Measurements from ENCODE around the gene MAPRE2. TPM values are rescaled to one million over a fixed set of nuclear protein-coding genes. Genes with fewer than 3 reads are reported as not detected.

Gene MAPRE2
- total and polyA plus RNA-seq, 2 of the 13 experiments (the other 11 are each of a cell fraction or from before 2014, with no cell fraction given), result 34.5 to 67.9 TPM

DNA sequence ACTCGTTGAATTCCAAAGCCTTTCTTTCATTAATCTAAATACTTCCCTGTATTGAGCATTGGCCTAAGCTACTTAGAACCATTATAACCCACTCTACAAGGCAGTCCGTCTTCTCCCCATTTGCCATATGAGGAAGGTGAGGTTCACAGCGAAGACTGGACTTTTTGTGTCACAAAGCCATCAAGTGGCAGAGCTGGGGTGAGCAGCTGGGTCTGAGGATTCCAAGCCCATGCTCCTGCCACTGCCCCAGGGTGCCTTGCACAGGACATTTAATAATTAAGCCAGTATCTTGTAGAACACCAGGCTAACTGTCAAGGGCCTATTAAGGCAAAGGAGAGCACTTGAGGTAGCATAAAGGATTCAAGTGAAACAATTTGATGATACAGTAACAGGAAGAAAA is 130.8 kb downstream of the MAPRE2 start (continued):
- TF ChIP-seq, protein P1, sequence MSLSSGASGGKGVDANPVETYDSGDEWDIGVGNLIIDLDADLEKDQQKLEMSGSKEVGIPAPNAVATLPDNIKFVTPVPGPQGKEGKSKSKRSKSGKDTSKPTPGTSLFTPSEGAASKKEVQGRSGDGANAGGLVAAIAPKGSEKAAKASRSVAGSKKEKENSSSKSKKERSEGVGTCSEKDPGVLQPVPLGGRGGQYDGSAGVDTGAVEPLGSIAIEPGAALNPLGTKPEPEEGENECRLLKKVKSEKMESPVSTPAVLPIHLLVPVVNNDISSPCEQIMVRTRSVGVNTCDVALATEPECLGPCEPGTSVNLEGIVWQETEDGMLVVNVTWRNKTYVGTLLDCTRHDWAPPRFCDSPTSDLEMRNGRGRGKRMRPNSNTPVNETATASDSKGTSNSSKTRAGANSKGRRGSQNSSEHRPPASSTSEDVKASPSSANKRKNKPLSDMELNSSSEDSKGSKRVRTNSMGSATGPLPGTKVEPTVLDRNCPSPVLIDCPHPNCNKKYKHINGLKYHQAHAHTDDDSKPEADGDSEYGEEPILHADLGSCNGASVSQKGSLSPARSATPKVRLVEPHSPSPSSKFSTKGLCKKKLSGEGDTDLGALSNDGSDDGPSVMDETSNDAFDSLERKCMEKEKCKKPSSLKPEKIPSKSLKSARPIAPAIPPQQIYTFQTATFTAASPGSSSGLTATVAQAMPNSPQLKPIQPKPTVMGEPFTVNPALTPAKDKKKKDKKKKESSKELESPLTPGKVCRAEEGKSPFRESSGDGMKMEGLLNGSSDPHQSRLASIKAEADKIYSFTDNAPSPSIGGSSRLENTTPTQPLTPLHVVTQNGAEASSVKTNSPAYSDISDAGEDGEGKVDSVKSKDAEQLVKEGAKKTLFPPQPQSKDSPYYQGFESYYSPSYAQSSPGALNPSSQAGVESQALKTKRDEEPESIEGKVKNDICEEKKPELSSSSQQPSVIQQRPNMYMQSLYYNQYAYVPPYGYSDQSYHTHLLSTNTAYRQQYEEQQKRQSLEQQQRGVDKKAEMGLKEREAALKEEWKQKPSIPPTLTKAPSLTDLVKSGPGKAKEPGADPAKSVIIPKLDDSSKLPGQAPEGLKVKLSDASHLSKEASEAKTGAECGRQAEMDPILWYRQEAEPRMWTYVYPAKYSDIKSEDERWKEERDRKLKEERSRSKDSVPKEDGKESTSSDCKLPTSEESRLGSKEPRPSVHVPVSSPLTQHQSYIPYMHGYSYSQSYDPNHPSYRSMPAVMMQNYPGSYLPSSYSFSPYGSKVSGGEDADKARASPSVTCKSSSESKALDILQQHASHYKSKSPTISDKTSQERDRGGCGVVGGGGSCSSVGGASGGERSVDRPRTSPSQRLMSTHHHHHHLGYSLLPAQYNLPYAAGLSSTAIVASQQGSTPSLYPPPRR (CRISPR knock-in tag; IDR thresholded peaks at IDR 0.05; ENCODE audit: borderline replicate concordance), result no peak
- TF ChIP-seq, protein P2, sequence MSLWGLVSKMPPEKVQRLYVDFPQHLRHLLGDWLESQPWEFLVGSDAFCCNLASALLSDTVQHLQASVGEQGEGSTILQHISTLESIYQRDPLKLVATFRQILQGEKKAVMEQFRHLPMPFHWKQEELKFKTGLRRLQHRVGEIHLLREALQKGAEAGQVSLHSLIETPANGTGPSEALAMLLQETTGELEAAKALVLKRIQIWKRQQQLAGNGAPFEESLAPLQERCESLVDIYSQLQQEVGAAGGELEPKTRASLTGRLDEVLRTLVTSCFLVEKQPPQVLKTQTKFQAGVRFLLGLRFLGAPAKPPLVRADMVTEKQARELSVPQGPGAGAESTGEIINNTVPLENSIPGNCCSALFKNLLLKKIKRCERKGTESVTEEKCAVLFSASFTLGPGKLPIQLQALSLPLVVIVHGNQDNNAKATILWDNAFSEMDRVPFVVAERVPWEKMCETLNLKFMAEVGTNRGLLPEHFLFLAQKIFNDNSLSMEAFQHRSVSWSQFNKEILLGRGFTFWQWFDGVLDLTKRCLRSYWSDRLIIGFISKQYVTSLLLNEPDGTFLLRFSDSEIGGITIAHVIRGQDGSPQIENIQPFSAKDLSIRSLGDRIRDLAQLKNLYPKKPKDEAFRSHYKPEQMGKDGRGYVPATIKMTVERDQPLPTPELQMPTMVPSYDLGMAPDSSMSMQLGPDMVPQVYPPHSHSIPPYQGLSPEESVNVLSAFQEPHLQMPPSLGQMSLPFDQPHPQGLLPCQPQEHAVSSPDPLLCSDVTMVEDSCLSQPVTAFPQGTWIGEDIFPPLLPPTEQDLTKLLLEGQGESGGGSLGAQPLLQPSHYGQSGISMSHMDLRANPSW (CRISPR knock-in tag; IDR thresholded peaks at IDR 0.05; ENCODE audit: borderline replicate concordance), result no peak
- TF ChIP-seq, protein P3, sequence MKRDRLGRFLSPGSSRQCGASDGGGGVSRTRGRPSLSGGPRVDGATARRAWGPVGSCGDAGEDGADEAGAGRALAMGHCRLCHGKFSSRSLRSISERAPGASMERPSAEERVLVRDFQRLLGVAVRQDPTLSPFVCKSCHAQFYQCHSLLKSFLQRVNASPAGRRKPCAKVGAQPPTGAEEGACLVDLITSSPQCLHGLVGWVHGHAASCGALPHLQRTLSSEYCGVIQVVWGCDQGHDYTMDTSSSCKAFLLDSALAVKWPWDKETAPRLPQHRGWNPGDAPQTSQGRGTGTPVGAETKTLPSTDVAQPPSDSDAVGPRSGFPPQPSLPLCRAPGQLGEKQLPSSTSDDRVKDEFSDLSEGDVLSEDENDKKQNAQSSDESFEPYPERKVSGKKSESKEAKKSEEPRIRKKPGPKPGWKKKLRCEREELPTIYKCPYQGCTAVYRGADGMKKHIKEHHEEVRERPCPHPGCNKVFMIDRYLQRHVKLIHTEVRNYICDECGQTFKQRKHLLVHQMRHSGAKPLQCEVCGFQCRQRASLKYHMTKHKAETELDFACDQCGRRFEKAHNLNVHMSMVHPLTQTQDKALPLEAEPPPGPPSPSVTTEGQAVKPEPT (CRISPR knock-in tag; IDR thresholded peaks at IDR 0.05; ENCODE audit: low read depth), result no peak
- no peak for TF ChIP-seq NFYB (CRISPR knock-in tag; IDR thresholded peaks at IDR 0.05)
- no peak for TF ChIP-seq MED1 (CRISPR knock-in tag; IDR thresholded peaks at IDR 0.05)
- TF ChIP-seq, protein P4, sequence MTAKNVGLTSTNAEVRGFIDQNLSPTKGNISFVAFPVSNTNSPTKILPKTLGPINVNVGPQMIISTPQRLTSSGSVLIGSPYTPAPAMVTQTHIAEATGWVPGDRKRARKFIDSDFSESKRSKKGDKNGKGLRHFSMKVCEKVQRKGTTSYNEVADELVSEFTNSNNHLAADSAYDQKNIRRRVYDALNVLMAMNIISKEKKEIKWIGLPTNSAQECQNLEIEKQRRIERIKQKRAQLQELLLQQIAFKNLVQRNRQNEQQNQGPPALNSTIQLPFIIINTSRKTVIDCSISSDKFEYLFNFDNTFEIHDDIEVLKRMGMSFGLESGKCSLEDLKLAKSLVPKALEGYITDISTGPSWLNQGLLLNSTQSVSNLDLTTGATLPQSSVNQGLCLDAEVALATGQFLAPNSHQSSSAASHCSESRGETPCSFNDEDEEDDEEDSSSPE (CRISPR knock-in tag; IDR thresholded peaks at IDR 0.05), result no peak
- no peak for TF ChIP-seq U2AF1 (optimal IDR thresholded peaks at IDR 0.05; ENCODE audit: low read depth, low read length)
- no peak for TF ChIP-seq PLRG1 (conservative IDR thresholded peaks at IDR 0.05)
- no peak for TF ChIP-seq SATB2 (CRISPR knock-in tag; IDR thresholded peaks at IDR 0.05)
- TF ChIP-seq, protein P5, sequence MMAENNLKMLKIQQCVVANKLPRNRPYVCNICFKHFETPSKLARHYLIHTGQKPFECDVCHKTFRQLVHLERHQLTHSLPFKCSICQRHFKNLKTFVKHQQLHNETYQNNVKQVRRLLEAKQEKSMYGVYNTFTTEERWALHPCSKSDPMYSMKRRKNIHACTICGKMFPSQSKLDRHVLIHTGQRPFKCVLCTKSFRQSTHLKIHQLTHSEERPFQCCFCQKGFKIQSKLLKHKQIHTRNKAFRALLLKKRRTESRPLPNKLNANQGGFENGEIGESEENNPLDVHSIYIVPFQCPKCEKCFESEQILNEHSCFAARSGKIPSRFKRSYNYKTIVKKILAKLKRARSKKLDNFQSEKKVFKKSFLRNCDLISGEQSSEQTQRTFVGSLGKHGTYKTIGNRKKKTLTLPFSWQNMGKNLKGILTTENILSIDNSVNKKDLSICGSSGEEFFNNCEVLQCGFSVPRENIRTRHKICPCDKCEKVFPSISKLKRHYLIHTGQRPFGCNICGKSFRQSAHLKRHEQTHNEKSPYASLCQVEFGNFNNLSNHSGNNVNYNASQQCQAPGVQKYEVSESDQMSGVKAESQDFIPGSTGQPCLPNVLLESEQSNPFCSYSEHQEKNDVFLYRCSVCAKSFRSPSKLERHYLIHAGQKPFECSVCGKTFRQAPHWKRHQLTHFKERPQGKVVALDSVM (CRISPR knock-in tag; IDR thresholded peaks at IDR 0.05), result no peak
- no peak for TF ChIP-seq ZNF10 (CRISPR knock-in tag; IDR thresholded peaks at IDR 0.05; ENCODE audit: borderline replicate concordance, low read depth)
- TF ChIP-seq CSRNP2 (CRISPR knock-in tag; conservative IDR thresholded peaks at IDR 0.05; ENCODE audit: low read depth), result no peak
- no peak for TF ChIP-seq HDAC6 (IDR thresholded peaks at IDR 0.05; ENCODE audit: low read depth, low read length)

Measured in HepG2 (cell line).